HG03108 (cell line): ENCODE results near the gene SERINC4.

Experiments used
- ATAC-seq: cut with Tn5 transposase; IDR thresholded peaks from one replicate; pipeline ENCODE4 v1.9.1; 2021; ENCODE audit warnings: moderate library complexity; ENCODE audit not compliant: unreplicated experiment

Gene SERINC4

GRCh38 chr15:43799209-43799944, 643 bp downstream of the SERINC4 start:
- ATAC-seq = no peak

- ATAC-seq = no peak
Observed at GRCh38 chr15:43796566-43796965, 3.5 kb downstream of the SERINC4 start.

- ATAC-seq = no peak
Observed at GRCh38 chr15:43795997-43796396, 4.0 kb downstream of the SERINC4 start.

- no peak for ATAC-seq
Observed at GRCh38 chr15:43795197-43795596, 4.8 kb downstream of the SERINC4 start.

- no peak for ATAC-seq
Observed at GRCh38 chr15:43794269-43795037, 5.6 kb downstream of the SERINC4 start.

- no peak for ATAC-seq
Observed at GRCh38 chr15:43793647-43794046, 6.4 kb downstream of the SERINC4 start.

GRCh38 chr15:43792761-43793476, 7.1 kb downstream of the SERINC4 start:
- no peak for ATAC-seq

- peak; percentile 89 for ATAC-seq
Observed at GRCh38 chr15:43791993-43792760, 7.8 kb downstream of the SERINC4 start, which contains the start of gene SERF2. SERF2 (plus strand) TSS chr15:43792320; CDS start chr15:43792377, 57 bp downstream.

- no peak for ATAC-seq
Observed at GRCh38 chr15:43789409-43789808, 10.6 kb downstream of the SERINC4 start.

- ATAC-seq = no peak
Observed at GRCh38 chr15:43779016-43779415, 21.0 kb downstream of the SERINC4 start.

- peak; percentile 36 for ATAC-seq
Observed at GRCh38 chr15:43777267-43777914, 22.6 kb downstream of the SERINC4 start.

- peak; percentile 31 for ATAC-seq
Observed at GRCh38 chr15:43776718-43777266, 23.2 kb downstream of the SERINC4 start, which contains the start of gene ELL3. ELL3 (minus strand) TSS chr15:43776966; CDS start chr15:43776901, 65 bp downstream.

GRCh38 chr15:43776101-43776717, 23.8 kb downstream of the SERINC4 start:
- ATAC-seq = peak; percentile 63

GRCh38 chr15:43775411-43775965, 24.5 kb downstream of the SERINC4 start:
- no peak for ATAC-seq

- ATAC-seq = no peak
Observed at GRCh38 chr15:43774062-43774461, 26.0 kb downstream of the SERINC4 start.

GRCh38 chr15:43772624-43773023, 27.4 kb downstream of the SERINC4 start:
- no peak for ATAC-seq

- ATAC-seq = no peak
Observed at GRCh38 chr15:43771816-43772215, 28.2 kb downstream of the SERINC4 start.

- no peak for ATAC-seq
Observed at GRCh38 chr15:43769584-43770228, 30.3 kb downstream of the SERINC4 start.
